Activated CD4-positive, alpha-beta T cell treated with anti-CD3 and anti-CD28 coated beads, Interleukin-2, amount 10 ng/mL, durations not matched to agents 7 days and 5 days (primary cell): Measurements from ENCODE around the gene CCDC57. TPM values are rescaled to one million over a fixed set of nuclear protein-coding genes. Genes with fewer than 3 reads are reported as not detected.

Experiments
- CTCF ChIA-PET: fragments of 350-600 bp; sonication (Branson Sonifier 250); formaldehyde crosslinking; loops from one replicate; lab custom pipeline; 2021; ENCODE audit warnings: antibody characterized with exemption; lab: Charles Lee
- POLR2A ChIA-PET: fragments of 350-600 bp; sonication (Branson Sonifier 250); formaldehyde crosslinking; loops from one replicate; lab custom pipeline; 2021; ENCODE audit warnings: antibody characterized with exemption; lab: Charles Lee
- DNase-seq: peaks from one replicate; pipeline ENCODE4 v3.0.0-alpha.2; 2020
- H3K27ac Mint-ChIP-seq: one replicate; pipeline ENCODE4 v1.8.0; 2021; ENCODE audit warnings: mild to moderate bottlenecking, moderate library complexity, mixed read lengths
- H3K27me3 Mint-ChIP-seq: one replicate; pipeline ENCODE4 v1.8.0; 2021; ENCODE audit warnings: mixed read lengths
- H3K36me3 Mint-ChIP-seq: one replicate; pipeline ENCODE4 v1.8.0; 2021; ENCODE audit warnings: low read depth, mixed read lengths
- H3K4me1 Mint-ChIP-seq: one replicate; pipeline ENCODE4 v1.8.0; 2021; ENCODE audit warnings: mixed read lengths
- H3K4me3 Mint-ChIP-seq: one replicate; pipeline ENCODE4 v1.8.0; 2021; ENCODE audit warnings: mild to moderate bottlenecking, moderate library complexity, mixed read lengths
- H3K9me3 Mint-ChIP-seq: one replicate; pipeline ENCODE4 v1.8.0; 2021; ENCODE audit warnings: mixed read lengths
- microRNA-seq: library from miRNA; unstranded; fragments of <30 nt; microRNA quantifications from one replicate; pipeline ENCODE4 v1.2.0, GENCODE V29; 2021; ENCODE audit warnings: borderline microRNAs expressed, borderline replicate concordance
- total RNA-seq, 2 experiments: library from RNA; stranded (reverse); gene quantifications; one replicate each; pipeline ENCODE4 v1.2.3, GENCODE V29; 2021

The CCDC57 gene
- total RNA-seq, 2 experiments from 2014 or later: 60.5 to 69.7 TPM

DNA sequence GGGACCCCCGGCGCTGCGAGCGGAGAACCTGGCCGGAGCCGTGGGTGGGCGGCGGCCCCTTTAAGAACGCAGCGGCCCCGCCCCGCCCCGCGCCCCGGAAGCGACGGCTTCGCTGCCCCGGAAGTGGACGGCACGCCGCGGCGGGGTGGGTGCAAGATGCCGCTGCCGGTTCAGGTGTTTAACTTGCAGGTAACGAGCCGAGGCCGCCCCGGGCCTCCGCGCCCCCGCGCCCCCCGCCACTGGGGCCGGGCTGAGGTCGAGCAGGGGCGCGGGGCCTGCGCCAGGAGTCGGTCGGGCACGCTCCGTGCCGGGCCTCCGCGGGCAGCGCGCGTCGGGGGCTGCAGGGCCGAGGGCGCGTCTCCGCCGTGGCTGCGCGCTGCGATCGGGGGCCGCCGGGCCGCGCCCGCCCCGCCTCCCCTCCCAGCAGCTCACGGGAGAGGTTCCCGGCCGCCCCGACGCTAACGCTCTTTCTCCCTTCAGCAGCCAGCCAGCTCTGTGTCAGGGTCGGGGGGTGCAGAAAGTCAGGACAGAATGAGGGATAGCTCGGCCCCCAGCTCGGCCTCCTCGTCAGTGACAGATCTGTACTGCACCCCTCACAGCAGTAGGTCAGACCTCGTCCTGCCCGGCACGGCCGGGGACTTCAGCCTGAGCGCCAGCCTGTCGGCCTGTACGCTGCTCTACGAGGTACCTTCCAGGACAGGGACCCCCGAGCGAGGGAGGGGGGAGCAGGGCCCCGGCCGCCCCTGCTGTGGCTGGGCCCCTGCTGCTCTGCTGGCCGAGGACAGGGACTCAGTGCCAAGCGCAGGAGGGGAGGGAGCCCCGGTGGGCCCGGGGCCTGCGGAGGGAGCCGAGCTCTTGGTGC, 160.6 kb downstream of the CCDC57 start, which contains the start of the genes GPS1 and RFNG:
TSS of gene GPS1 (plus strand) at position 123 of the 862 bp plus-strand sequence. CDS start at position 157, 34 bp downstream.
TSS of gene RFNG (minus strand) at position 36 of the 862 bp plus-strand sequence. CDS start 45 bp downstream, outside the sequence.
- CTCF ChIA-PET: interaction anchor here (0.9 to 2.6 kb wide), 4 partner anchors 12 to 93 kb away, joined by 3 to 7 read pairs (median 4); partner anchors contain the start of gene DCXR
- peak within 1 kb of the TSS; percentile 93 for H3K27ac Mint-ChIP-seq
- peak within 1 kb of the TSS; percentile 83 for H3K4me3 Mint-ChIP-seq
- no peaks in the 10 kb centered on the region for H3K9me3 Mint-ChIP-seq
- DNase-seq: peak; percentile 84
- POLR2A ChIA-PET: interaction anchor here (0.6 kb wide), 1 partner anchor 14 kb away, joined by 3 read pairs; the partner anchor contains the start of gene DCXR
- H3K36me3 Mint-ChIP-seq: peaks cover 5% of the 10 kb centered on the region
- peaks cover 23% of the 10 kb centered on the region for H3K4me1 Mint-ChIP-seq
- no peaks in the 10 kb centered on the region for H3K27me3 Mint-ChIP-seq

Small RNAs within 50 kb of the gene (microRNA-seq; reads per million reads assigned to microRNA genes)
- 1.1 reads per million for gene MIR6787

Other genes with a start within 250 kb of the CCDC57 start
- 10 to 100 TPM; 34.0 to 37.6 TPM for gene ASPSCR1, start 235.2 kb downstream of the CCDC57 start, total RNA-seq
- gene CENPX, start 190.0 kb downstream of the CCDC57 start, total RNA-seq: 10 to 100 TPM; 57.3 to 73.0 TPM
- 10 to 100 TPM; 54.5 to 68.4 TPM for gene LRRC45, start 189.5 kb downstream of the CCDC57 start, total RNA-seq
- gene RAC3, start 181.2 kb downstream of the CCDC57 start, total RNA-seq: 10 to 100 TPM; 12.2 to 13.7 TPM
- gene DCXR, start 175.1 kb downstream of the CCDC57 start, total RNA-seq: 100 to 1,000 TPM; 140 to 144 TPM
- 10 to 100 TPM; 29.0 to 29.8 TPM for gene RFNG, start 161.0 kb downstream of the CCDC57 start, total RNA-seq
- 10 to 100 TPM; 78.5 to 92.1 TPM for gene GPS1, start 160.9 kb downstream of the CCDC57 start, total RNA-seq
- gene DUS1L, start 147.0 kb downstream of the CCDC57 start, total RNA-seq: 100 to 1,000 TPM; 113 to 127 TPM
- 100 to 1,000 TPM; 138 to 139 TPM for gene FASN, start 114.6 kb downstream of the CCDC57 start, total RNA-seq
- 100 to 1,000 TPM; 104 to 140 TPM for gene SLC16A3, start 16.2 kb upstream of the CCDC57 start, total RNA-seq
- gene CSNK1D, start 60.9 kb upstream of the CCDC57 start, total RNA-seq: 100 to 1,000 TPM; 115 to 142 TPM
- 100 to 1,000 TPM; 285 to 292 TPM for gene CD7, start 104.8 kb upstream of the CCDC57 start, total RNA-seq
- gene SECTM1, start 120.9 kb upstream of the CCDC57 start, total RNA-seq: 10 to 100 TPM; 16.4 TPM
- gene TEX19, start 146.4 kb upstream of the CCDC57 start, total RNA-seq: under 1 TPM in 1 of 2 experiments, not detected in 1; 0.10 TPM
- not detected for gene UTS2R, start 158.9 kb upstream of the CCDC57 start, total RNA-seq
- 10 to 100 TPM; 65.5 to 70.2 TPM for gene HEXD, start 205.5 kb upstream of the CCDC57 start, total RNA-seq
- 10 to 100 TPM; 23.8 to 28.0 TPM for gene OGFOD3, start 205.7 kb upstream of the CCDC57 start, total RNA-seq
- 100 to 1,000 TPM; 300 to 324 TPM for gene CYBC1, start 237.9 kb upstream of the CCDC57 start, total RNA-seq
- 100 to 1,000 TPM; 105 to 117 TPM for gene NARF, start 245.9 kb upstream of the CCDC57 start, total RNA-seq